NCI-H2107 (cell line): ENCODE data around the gene SYNDIG1L.
"Not testable (repeated sequence)": the region's sequence is repeated elsewhere in the genome, so short reads cannot be mapped to it uniquely, and the experiment has no call there.

Experiments used
- DNase-seq: peaks from one replicate; lab custom pipeline; 2025; lab: John Stamatoyannopoulos, UW

The SYNDIG1L gene

DNA sequence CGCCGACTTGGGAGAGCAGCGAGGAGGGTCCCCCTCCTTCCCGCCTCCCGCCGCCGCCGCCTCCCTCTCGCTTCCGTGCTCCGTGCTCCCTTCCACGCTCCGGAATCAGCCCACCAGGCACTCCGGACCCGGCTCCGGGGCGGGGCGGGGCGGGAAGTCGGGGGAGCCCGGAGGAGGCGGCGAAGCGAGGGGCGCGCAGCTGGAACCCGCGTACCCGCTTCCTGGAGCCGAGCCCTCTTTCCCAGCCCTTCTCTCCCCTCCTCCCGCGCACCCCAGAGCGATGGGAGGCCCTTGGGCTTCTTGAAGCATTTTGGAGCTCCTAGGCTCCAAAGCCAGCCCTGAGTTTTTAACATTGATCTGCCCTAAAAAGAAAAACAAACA, at the start of gene SYNDIG1L:
Gene SYNDIG1L, minus strand, starts transcription at position 9 of the 381 bp plus-strand sequence. CDS start 16,466 bp downstream, outside the sequence.
- DNase-seq: no peak

DNA sequence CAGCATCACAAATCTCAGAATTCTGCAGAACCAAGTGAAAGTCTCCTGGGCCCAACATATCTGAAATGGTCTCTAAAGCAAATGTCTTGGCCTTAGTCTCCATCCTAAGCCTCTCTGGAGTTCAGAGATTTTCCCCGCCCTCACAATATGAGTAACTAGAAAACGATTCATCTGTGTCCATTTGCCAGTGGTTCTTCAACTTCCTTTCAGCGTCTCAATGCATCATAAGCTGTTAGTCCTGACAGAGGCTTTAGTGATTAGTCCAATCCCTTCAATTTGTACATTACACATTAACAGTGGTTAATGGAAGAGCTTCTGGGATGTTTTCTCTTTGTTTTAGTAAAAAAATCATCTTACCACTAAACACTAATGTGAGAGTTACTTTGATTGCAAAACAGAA, 49.7 kb upstream of the SYNDIG1L start:
- no peak for DNase-seq

DNA sequence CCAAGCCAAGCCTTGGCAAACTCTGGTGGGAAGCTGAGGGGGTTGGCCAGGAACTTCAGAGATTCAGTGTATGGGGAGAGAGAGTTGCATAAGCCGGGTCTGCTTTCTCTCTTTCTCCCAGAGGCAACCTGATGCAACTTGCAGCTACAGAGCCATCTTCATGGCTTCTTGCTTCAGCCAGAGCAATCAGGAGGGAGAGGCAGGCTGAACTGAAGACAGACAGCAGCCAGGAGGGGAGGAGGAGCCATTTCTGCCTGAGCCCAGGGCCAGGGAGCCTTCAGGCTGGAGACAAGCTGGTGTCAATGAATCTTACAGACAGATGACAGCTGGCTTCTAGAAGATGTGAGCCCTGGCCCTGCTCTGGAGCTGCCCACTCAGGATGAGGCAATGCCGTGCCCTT, 48.4 kb upstream of the SYNDIG1L start:
- DNase-seq: no peak

DNA sequence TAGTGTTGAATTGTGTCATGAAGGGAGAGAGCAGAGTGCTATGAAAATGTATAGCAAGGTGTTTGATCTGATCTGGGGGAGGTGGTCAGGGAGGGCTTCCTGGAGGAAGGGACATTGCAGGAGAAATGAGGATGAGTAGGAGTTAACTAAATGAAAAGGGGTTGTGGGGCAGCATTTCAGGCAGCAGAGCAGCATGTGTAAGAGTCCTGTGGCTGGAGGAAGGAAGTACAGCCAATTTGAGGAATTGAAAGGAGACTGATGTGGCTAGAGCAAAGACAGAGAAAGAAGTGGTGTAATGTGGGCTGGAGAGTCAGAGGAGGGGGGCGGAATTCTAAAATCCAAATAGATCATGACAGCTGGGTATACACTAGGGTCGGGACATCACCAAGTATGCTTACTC, 46.6 kb upstream of the SYNDIG1L start:
- DNase-seq: no peak

DNA sequence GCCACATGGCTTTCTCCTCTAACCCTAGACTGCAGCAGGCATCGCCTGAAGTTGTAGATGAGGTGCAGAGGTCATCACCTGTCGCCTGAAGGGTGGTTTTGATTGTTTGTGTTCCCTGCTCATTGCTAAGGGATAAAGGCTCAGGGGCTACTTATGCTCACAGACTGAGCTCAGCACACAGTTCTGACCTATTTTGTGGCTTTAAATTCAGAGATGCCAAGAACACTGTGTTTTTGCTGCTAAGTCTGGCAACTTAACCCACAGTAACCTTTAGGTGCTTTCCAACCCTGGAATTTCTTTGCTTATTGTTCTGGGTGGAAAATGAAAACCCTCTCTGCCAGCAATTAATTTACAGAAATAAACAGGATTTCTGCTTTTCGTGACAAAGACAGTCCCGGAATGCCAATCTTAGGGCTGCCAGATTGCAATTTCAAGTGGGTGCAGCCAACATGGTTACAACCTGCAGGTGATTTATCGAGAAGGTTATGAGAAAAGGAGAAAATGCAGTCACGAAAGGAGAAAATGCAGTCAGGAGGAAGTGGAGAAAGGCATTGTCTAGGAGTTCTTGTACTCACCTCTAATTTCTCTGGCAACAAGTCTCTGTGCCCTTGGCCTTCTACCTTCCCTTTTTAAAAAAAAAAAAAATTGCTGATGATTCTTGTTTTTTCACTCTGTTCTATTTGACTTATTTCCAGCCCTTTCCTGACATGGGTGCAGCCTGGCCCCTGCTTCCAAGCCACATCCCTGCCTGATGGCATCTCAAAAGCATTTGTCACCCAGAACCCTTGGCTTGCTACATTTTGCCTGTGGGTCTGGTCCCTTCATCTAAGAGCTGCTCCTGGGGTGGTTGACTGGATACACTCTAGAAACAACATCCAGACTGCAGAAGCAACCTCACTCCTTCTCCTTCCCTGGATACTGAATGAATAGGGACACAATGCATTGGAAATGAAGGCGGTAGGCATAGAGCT, 43.8 kb upstream of the SYNDIG1L start:
- DNase-seq: no peak

DNA sequence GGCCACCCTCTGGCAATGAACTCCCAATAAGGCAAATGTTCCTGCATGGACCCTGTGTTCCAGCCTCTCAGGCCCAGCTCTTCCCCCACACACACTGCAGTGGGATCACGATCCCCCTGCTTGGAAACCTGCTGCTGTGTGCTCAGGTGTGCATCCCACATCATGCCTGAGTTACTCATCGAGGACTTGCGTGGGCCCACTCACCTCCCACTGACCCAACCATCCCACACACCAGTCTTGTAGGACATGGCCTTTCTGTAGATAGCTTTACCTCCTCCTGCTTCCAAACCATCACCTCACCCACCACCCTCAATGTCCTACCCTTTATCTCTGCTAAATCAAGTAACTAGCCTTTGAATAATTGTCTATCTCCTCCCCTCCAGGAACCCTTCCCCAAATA, 42.5 kb upstream of the SYNDIG1L start:
- DNase-seq: no peak

DNA sequence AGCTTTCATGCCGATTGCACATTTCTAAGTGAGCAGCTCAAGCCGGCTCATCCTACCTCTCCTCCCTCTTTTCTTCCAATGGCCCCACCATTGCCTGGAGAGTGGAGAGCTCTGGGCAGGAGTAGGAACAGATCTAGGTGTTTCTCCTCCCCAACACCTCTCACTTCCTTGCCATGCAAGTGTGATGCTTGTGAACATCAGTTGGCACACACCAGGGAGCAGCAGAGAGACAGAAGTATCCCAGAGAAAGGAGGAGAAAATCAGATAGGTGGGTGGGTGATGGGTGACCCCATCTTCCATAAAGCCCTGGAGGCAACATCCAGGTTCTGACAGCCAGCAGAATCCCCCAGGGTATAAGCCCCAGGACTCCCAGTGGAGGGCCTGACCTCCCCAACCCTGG, 39.3 kb upstream of the SYNDIG1L start:
- DNase-seq: no peak

DNA sequence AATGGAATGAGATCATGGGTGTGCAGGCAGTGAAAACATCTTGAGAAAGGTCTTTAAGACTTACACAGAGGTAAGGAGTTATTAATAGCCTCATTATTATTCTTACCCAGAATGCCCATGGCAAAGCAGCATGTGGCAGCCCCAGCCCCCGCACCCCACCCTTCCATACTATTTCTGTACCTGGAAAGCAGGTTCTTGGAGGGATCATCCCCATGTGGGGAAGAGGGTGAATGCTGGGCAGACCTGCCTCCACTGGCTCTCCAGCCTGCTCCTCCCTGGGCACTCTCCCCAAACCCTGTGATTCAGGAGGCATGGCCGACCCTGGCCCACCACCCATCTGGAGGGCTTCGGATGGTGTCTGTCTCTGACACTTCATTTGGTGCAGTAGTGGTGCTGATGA, 38.8 kb upstream of the SYNDIG1L start:
- DNase-seq: no peak

DNA sequence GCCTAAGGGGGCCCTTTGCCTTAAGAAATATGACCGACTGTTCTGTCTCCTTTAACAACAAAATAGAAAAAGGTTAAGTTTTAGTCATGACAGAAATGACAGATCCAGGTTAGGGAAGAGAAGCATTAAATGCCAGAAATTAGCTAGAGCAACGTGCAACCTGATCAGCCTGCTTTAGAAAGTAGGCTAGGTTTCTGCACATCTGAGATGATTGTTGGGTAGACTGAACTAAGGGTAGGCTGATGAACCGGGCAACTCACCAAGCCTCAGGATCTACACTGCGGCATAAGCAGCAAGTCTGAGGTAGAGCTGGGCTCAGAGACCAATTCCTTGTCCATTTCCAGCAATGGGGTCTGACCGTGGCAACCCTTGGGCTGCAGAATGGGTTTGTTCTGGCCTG, 37.7 kb upstream of the SYNDIG1L start:
- no peak for DNase-seq

DNA sequence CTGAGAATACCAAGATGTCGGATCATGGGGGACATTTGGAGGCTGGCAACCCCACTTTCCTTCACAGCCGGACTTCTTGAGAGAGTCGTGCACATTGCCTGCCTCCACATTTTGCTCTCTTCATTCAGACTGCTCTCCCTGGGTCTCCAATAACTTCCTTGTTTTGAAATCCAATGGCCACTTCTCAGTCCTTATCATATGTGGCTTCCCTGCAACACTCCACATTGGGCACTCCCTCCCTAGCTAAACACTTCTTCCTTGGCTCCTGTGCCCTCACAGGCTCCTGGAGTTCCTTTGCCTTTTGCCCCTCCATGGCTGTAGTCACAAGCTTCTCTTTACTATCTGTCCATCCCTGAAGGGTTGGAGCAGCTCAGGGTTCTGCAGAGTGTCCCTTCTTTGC, 37.0 kb upstream of the SYNDIG1L start:
- DNase-seq: no peak

DNA sequence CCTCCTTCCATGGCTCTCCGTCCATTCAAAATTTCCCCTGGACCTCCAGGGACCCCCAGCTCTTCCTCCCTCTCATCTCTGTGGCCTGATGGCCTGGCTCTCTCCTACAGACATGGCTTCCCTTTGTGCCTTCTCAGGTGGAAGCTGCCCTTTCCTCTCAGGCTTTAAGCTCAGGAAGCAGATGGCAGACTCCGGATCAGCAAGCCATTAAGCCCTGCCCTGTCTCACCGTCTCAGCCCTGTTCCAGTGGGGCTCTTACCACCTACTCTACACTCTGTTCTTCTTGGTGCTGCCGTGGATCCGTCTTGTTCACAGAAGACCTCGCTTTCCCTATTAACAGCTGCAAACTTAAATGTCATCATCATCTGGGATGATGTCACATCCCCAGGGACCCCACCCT, 34.0 kb upstream of the SYNDIG1L start:
- no peak for DNase-seq

DNA sequence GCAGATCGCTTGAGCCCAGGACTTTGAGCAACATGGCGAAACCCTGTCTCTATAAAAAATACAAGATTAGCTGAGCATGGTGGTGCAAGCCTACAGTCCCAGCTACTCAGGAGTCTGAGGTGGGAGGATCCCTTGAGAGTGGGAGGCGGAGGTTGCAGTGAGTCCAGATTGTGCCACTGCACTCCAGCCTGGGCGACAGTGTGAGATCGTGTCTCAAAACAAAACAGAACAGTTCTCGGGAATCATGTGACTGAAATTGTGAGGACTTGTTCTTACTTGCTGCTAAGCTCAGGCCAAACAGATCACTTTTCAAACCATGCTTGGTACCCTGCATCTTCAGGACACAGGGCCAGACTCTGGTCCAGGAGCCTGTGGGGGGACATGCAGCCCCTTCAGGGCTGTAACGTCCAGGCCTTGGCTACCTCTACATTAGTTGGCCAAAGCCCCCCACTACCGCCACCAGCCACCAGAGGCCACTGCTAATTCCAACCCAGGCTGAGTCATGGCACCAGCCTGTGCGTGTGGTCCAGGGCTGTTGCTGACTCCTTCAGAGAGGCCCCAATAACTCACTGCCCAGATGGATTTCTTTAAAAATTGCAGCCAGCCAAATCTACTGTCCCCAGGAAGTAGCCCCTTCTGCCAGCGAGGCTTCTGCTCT, 33.4 kb upstream of the SYNDIG1L start:
- DNase-seq: no peak

DNA sequence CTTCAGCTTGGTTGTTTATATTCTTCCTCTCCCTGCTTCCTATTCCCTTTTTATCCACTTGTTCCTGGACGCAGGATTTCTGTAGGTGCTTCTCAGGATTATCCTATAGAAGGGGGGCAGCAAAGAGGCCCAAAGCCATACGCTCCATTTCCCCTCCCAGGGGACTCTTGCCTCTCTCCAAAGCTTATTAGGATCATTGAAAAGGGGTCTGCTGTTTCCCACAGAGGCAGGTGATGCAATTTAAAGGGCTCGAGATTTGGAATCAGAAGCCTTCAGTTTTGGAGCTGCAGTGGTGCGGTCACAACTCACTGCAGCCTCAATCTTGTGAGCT, 31.5 kb upstream of the SYNDIG1L start:
- no peak for DNase-seq

DNA sequence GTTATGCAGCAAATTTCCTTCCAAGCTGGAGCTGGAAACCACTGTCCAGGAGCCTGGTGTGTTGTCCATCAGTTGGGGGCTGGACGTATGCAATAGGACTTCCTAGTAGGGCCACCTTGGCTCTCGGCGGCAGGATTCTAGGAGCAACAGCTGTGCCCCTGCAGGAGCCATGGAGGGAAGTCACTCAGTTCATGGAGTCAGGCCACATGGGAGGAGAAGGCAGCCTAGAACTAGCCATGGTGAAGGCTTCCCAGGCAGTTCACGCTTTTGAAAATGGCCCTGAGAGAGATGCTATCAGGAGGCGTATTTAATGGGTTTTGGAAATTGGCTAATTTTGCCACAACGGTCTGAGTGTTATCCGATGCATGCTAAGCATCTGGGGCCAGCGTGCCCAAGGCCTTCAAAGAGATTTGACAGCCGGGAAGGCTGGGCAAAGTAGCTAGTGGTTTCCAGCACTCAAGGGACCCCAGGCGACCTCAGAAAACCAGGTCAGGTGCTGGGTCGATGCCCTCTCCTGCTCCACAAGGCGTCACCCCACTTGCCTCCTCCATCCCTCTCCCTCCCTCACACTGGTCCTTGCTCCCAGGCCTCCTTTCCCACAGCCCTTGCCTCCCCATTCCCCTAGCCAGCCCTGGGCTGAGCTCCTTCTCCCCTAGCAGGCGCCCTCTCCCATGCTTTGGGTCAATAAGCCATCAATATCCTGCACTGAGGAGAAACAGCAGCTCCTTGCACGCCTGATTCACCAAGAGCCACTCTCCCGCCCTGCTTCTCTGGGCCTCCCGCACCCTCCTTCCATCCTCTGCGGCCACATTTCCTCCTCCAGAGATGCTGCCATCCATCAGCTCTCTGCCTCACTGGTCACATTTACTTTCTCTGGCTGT, 30.9 kb upstream of the SYNDIG1L start:
- DNase-seq: no peak

DNA sequence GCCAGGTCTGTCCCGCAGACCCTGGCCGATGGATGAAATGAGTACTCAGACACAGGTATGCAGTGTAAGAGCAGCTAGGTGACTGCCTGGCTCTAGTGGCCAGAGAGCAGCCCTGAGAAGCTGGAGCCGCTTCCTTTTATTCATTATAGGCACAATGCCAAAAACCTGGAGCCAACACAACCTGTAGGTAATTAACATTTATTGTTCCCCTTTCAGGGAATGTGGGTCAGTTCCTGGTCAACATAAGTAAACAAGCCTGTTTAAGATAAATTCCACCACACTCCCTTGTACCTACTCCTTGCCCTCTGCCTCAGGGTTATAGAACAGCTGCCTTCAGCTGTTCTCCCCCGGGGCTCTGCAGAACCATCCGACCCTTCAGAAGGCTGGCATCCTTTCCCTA, 28.4 kb upstream of the SYNDIG1L start:
- not testable (repeated sequence) for DNase-seq

DNA sequence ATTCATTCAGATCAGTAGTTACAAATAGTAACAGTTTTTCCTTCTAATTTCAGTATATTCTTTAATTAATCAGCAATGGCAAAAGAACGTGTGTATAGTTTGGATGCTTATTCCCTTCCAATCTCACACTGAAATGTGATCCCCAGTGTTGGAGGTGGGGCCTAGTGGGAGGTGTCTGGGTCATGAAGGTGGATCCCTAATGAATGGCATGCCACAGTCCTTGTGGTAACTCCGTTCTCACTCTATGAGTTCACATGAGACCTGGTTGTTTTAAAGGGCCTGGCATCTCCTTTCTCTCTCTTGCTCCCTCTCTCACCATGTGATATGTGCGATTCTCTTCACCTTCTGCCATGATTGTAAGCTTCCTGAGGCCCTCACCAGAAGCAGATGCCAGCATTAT, 18.9 kb upstream of the SYNDIG1L start:
- no peak for DNase-seq

DNA sequence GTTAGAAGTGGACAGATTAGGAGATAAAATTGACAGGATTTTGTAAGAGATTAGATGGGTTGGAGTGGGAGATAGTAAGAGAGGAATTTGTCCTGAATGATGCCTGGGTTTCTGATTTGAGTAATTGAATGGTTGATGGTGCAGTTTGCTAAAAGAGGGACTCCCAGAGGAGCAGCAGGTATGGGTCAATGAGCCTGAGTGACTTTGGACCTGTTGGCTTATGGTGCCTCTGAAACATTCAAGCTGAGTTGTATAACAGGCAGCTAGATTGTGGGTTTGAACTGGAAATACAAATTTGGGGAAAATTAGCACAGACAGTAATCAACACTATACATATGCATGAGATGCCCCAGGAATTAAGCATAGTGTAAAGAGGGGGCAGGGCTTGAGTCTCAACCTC, 16.7 kb upstream of the SYNDIG1L start:
- no peak for DNase-seq

DNA sequence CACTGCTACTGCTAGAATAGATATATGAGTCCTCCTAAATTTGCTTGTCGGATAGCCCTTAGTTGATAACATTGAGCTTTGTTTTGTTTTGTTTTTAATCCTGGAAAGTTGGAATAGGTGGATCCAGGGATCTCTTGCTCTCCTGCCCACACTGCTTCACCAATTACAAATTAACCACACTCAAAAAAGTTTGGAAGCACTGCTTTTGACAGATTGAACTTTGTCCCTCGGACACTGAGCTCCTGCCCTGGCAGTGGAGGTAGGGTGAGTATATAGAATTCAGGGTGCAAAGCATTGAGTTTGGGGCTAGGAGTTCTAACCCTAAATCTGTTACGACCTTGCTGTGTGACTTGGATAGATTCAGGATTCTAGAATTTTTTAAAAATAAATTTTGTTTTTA, 15.1 kb upstream of the SYNDIG1L start:
- no peak for DNase-seq

DNA sequence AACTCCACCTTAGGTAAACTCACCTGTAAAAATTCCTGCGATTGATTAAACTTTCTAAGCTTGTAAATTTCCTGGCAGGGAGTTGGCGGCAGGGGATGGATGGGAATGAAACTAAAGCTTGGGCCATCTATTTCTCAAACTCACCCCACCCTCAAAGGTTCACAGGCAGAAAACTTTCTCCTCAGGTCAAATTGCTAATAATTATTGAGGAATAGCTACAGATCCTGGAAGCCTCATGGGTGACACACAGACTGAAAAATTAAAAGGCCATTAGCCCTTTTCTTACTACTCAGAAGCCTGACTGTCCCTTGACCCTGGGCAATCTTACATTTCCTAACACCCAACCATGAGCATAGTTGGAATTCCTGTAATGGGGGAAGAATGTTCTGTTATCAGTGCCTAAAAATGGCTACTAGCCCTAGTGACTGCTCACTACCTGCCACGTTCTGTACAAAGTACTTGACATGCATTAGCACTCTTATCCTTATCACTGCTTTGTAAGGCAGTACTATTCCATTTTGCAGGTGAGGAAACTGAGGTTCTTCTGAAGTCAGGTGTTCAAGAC, 12.4 kb upstream of the SYNDIG1L start:
- DNase-seq: no peak

DNA sequence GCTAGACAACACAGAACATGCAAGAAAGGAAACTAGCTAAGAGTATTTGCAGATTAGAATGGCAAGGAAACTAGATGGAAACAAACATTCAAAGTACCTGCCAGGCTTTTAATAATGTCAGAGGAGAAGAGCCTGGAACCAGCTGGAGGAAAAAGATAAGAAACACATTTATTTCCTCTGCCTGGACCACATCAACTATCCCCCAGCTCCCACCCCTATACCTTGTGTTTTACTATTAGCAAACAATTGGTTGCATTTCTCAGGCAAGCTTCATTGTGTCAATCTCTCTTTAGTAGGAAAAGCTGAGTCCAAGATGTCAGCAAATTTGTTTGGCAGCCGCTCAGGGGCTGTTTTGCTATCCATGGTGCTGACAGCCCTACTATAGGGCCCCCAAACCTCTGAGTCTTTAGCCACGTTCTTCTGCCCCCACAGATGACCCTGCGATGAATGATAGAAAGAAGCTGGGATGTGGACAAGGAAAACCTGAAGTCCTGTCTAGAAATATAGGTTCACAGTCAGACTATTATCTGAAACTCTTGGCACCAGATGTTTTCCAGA, 11.6 kb upstream of the SYNDIG1L start:
- no peak for DNase-seq

DNA sequence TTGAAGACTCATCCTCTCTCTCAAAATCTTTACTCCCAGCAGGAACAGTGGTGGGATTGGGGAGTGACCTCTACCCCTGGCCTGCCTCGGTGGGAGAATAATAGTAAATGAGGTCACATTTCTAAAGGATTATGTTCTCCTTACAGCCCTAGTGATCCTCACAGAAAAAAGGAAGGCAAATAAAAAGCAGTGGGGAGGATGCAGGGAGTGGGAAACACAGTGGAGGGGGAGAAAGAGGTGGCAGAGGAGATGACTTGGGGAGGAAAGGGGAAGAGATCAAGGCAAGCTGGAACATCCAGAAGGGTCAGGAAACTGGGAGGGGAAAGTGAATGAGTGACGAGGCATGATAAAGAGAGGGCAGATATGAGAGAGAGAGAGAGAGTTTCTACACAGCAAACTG, 8.3 kb upstream of the SYNDIG1L start:
- DNase-seq: no peak

DNA sequence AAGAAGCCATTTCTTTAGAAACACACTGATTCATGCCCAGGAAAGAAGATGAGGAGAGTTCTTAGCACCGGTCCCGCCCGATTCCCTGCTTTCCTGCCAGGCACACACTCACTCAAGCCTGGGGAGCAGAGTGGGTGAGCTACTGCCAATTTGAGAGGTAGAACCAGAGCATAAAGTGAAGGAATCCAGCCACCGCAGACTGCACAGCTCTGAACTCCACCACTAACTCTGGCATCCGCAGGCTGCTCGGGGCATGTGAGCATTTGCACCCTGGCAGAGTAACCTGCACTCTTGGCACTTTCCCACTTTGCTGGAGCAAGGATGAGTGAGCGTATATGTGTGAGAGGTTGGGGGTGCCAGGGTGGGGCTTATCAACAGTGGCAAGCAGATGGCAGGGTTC, 4.0 kb upstream of the SYNDIG1L start:
- DNase-seq: no peak
